22Rv1 (cell line): ENCODE data around the gene ST3GAL3.

ENCODE experiments used
- CTCF ChIP-seq: fragments of 450-650 bp; IDR thresholded peaks from 2 replicates; pipeline ENCODE4 v1.5.1; 2017; ENCODE audit warnings: mild to moderate bottlenecking
- ZFX ChIP-seq: fragments of 450-650 bp; IDR thresholded peaks from 2 replicates; pipeline ENCODE4 v1.6.1; 2017; ENCODE audit warnings: antibody characterized with exemption, borderline replicate concordance

- TF ChIP-seq CTCF (no peak), ZFX (no peak)
Observed at GRCh38 chr1:43980255-43981134, 273.2 kb downstream of the ST3GAL3 start.
